Panc1 (cell line): ENCODE measurements around the gene AVEN. TPM values are rescaled to one million over a fixed set of nuclear protein-coding genes. Genes with fewer than 3 reads are reported as not detected.

Source experiments
- ATAC-seq: fragments of 200-7000 bp; cut with Tn5 transposase; 2 replicates; pipeline ENCODE4 v1.9.1; 2020; ENCODE audit warnings: mild to moderate bottlenecking, moderate library complexity
- BruUV-seq: library from RNA; stranded (reverse); fragments of 400-500 nt; replicated peaks from 2 replicates; lab custom pipeline; 2021; lab: Mats Ljungman, UMichigan
- CTCF ChIA-PET: fragments of 300-600 bp; sonication (Branson Sonifier 250); formaldehyde crosslinking; loops from one replicate; lab custom pipeline; 2022; ENCODE audit warnings: antibody characterized with exemption; lab: Charles Lee
- POLR2A ChIA-PET: fragments of 300-600 bp; sonication (Branson Sonifier 250); formaldehyde crosslinking; loops from one replicate; lab custom pipeline; 2022; ENCODE audit warnings: antibody characterized with exemption; lab: Charles Lee
- DNase-seq: peaks from one replicate; pipeline ENCODE4 v3.0.0-alpha.2; 2010; ENCODE audit warnings: low read depth, low spot score
- H3K27ac ChIP-seq: 2 replicates; pipeline ENCODE4 v1.5.1; 2011; ENCODE audit warnings: mild to moderate bottlenecking, low read length, inconsistent platforms
- H3K27me3 ChIP-seq: fragments of 200-500 bp; sonication (Bioruptor generic); 2 replicates; pipeline ENCODE4 v1.6.0; 2014; ENCODE audit warnings: low read length, inconsistent platforms; ENCODE audit not compliant: control insufficient read depth, insufficient read depth
- H3K36me3 ChIP-seq: fragments of 200-500 bp; sonication (Bioruptor generic); 2 replicates; pipeline ENCODE4 v1.5.1; 2014; ENCODE audit warnings: inconsistent platforms, mild to moderate bottlenecking, low read length, moderate library complexity; ENCODE audit not compliant: control insufficient read depth, insufficient read depth
- H3K4me1 ChIP-seq: 2 replicates; pipeline ENCODE4 v1.5.1; 2011; ENCODE audit warnings: inconsistent platforms, mild to moderate bottlenecking, low read length, moderate library complexity; ENCODE audit not compliant: control insufficient read depth, insufficient read depth
- H3K4me3 ChIP-seq, 2 experiments: 2 replicates each; pipeline ENCODE4 v1.5.1; 2011 to 2012; ENCODE audit warnings: low read depth in 2 of 2, low read length in 2 of 2, mild to moderate bottlenecking in 2 of 2, inconsistent platforms in 1 of 2, moderate library complexity in 1 of 2
- H3K9me3 ChIP-seq: fragments of 200-500 bp; sonication (Bioruptor generic); 2 replicates; pipeline ENCODE4 v1.5.1; 2014; ENCODE audit warnings: low read depth, mild to moderate bottlenecking, inconsistent platforms, low read length, moderate library complexity; ENCODE audit not compliant: control insufficient read depth, insufficient read depth
- CTCF ChIP-seq: fragments of 450-650 bp; IDR thresholded peaks from 2 replicates; pipeline ENCODE4 v1.5.1; 2017; ENCODE audit warnings: mild to moderate bottlenecking
- POLR2AphosphoS5 ChIP-seq: IDR thresholded peaks from 2 replicates; pipeline ENCODE4 v1.6.1; 2012; ENCODE audit warnings: mild to moderate bottlenecking, low read depth, low read length, moderate library complexity
- REST ChIP-seq, 2 experiments: IDR thresholded peaks; 2 replicates each; pipeline ENCODE4 v1.6.1; 2011 to 2012; ENCODE audit warnings: low read depth in 2 of 2, control low read depth in 1 of 2, low read length in 1 of 2, mild to moderate bottlenecking in 1 of 2, moderate library complexity in 1 of 2; ENCODE audit not compliant: insufficient read depth in 1 of 2
- SIN3A ChIP-seq: IDR thresholded peaks from 2 replicates; pipeline ENCODE4 v1.6.1; 2012; ENCODE audit warnings: low read depth, mild to moderate bottlenecking, low read length, moderate library complexity, borderline replicate concordance; ENCODE audit not compliant: insufficient read depth
- TCF7L2 ChIP-seq: IDR thresholded peaks from 2 replicates; pipeline ENCODE4 v1.6.1; 2011; ENCODE audit warnings: mild to moderate bottlenecking, low read depth, low read length, inconsistent platforms
- in situ Hi-C: cut with HindIII; loops from 2 replicates; pipeline ENCODE4 v1.10.0; 2016; ENCODE audit warnings: low sequenced_read_pairs, low pct_unique_long_range_greater_than_20kb
- intact Hi-C: fragments of 100-400 bp; cut with micrococcal nuclease; formaldehyde crosslinking; loops from one replicate; pipeline ENCODE4 v1.10.0; 2022; ENCODE audit not compliant: unreplicated experiment
- total RNA-seq: library from RNA; stranded (reverse); gene quantifications from one replicate; pipeline ENCODE4 v1.2.1, GENCODE V29; 2021; ENCODE audit not compliant: unreplicated experiment

The AVEN gene
- total RNA-seq, 1 experiment from 2014 or later: 18.4 TPM

GRCh38 chr15:33871980-33872379 lies 167.0 kb downstream of the AVEN start:
- POLR2A ChIA-PET: no interaction called here
- H3K4me1 ChIP-seq: no peaks in the 10 kb centered on the region
- TF ChIP-seq TCF7L2: no peak
- TF ChIP-seq CTCF: no peak
- TF ChIP-seq POLR2AphosphoS5: no peak
- no peak for TF ChIP-seq REST (IDR thresholded peaks at IDR 0.05; ENCODE audit: insufficient read depth in 1 of 2, low read depth in 2 of 2, low read length in 1 of 2)
- no peak for TF ChIP-seq SIN3A
- no peaks in the 10 kb centered on the region for H3K36me3 ChIP-seq
- H3K27ac ChIP-seq: no peak overlapping the region
- DNase-seq (no peak), ATAC-seq (no peak; the same call in 1 of the 2 replicates)
- H3K9me3 ChIP-seq: no peaks in the 10 kb centered on the region
- intact Hi-C loops: no loop called here
- CTCF ChIA-PET: no interaction called here
- H3K4me3 ChIP-seq: no peak overlapping the region
- in situ Hi-C loops: no loop called here
- no TSS peak for BruUV-seq
- no peaks in the 10 kb centered on the region for H3K27me3 ChIP-seq

GRCh38 chr15:33866101-33866737 lies 172.8 kb downstream of the AVEN start:
- DNase-seq (no peak), ATAC-seq (no peak)
- Histone ChIP-seq H3K4me1 (no peaks in the 10 kb centered on the region), H3K9me3 (no peaks in the 10 kb centered on the region), H3K27me3 (no peaks in the 10 kb centered on the region), H3K27ac (no peak overlapping the region), H3K36me3 (no peaks in the 10 kb centered on the region), H3K4me3 (no peak overlapping the region)
- intact Hi-C loops: no loop called here
- ChIA-PET CTCF (no interaction called here), POLR2A (no interaction called here)
- TF ChIP-seq POLR2AphosphoS5 (no peak), SIN3A (no peak), CTCF (no peak), TCF7L2 (no peak), REST (IDR thresholded peaks at IDR 0.05; ENCODE audit: insufficient read depth in 1 of 2, low read depth in 2 of 2, low read length in 1 of 2) (no peak)
- no TSS peak for BruUV-seq
- in situ Hi-C loops: no loop called here
